ENCODE measurements around the gene ATF4.

- TF ChIP-seq ZNF70 (CRISPR knock-in tag; IDR thresholded peaks at IDR 0.05): no peak
- no peak for TF ChIP-seq RARB (CRISPR knock-in tag; IDR thresholded peaks at IDR 0.05)
- no peak for TF ChIP-seq CSRNP3 (CRISPR knock-in tag; IDR thresholded peaks at IDR 0.05)
- no peak for TF ChIP-seq ARNTL (CRISPR knock-in tag; IDR thresholded peaks at IDR 0.05; ENCODE audit: borderline replicate concordance, low read depth)
- TF ChIP-seq PATZ1 (CRISPR knock-in tag; IDR thresholded peaks at IDR 0.05; ENCODE audit: borderline replicate concordance): no peak
- TF ChIP-seq CREB5 (CRISPR knock-in tag; IDR thresholded peaks at IDR 0.05; ENCODE audit: low read depth): no peak
- no peak for TF ChIP-seq SNAI2 (CRISPR knock-in tag; IDR thresholded peaks at IDR 0.05)
- TF ChIP-seq BACH2 (CRISPR knock-in tag; IDR thresholded peaks at IDR 0.05; ENCODE audit: borderline replicate concordance): no peak
Observed at GRCh38 chr22:39558254-39558727, 37.9 kb downstream of the ATF4 start.
